ENCODE results near the gene NDUFA8. TPM values are rescaled to one million over a fixed set of nuclear protein-coding genes. Genes with fewer than 3 reads are reported as not detected.

Gene NDUFA8
- total RNA-seq, 1 donor from 2014 or later, result 297 TPM

GRCh38 chr9:122143876-122144405 lies 15.6 kb downstream of the NDUFA8 start:
- ATAC-seq (no peak), DNase-seq (ENCODE audit: missing footprints) (peak; percentile 48)
- intact Hi-C loops (cut with DNase I), result no loop called here

- DNase-seq (ENCODE audit: missing footprints) (no peak), ATAC-seq (no peak)
- intact Hi-C loops (cut with DNase I), result no loop called here
Measured at GRCh38 chr9:122143296-122143695, 16.3 kb downstream of the NDUFA8 start.

GRCh38 chr9:122141671-122142070 lies 17.9 kb downstream of the NDUFA8 start:
- intact Hi-C loops (cut with DNase I), result no loop called here
- no peak for DNase-seq (ENCODE audit: missing footprints)
- ATAC-seq, result no peak

GRCh38 chr9:122140368-122141193 lies 19.0 kb downstream of the NDUFA8 start:
- DNase-seq (ENCODE audit: missing footprints), result no peak
- ATAC-seq, result no peak
- intact Hi-C loops (cut with DNase I), result no loop called here

- ATAC-seq, result no peak
- intact Hi-C loops (cut with DNase I), result no loop called here
- no peak for DNase-seq (ENCODE audit: missing footprints)
Measured at GRCh38 chr9:122138560-122139268, 20.9 kb downstream of the NDUFA8 start.

GRCh38 chr9:122135529-122135859 lies 24.1 kb downstream of the NDUFA8 start:
- no peak for ATAC-seq
- intact Hi-C loops (cut with DNase I), result no loop called here

GRCh38 chr9:122134822-122135528 lies 24.6 kb downstream of the NDUFA8 start:
- intact Hi-C loops (cut with DNase I), result no loop called here
- DNase-seq (ENCODE audit: missing footprints), result peak; percentile 45
- ATAC-seq, result no peak

More at GRCh38 chr9:122135529-122135859, 24.1 kb downstream of the NDUFA8 start:
- DNase-seq (ENCODE audit: missing footprints), result no peak

- DNase-seq (ENCODE audit: missing footprints), result no peak
- intact Hi-C loops (cut with DNase I), result no loop called here
- ATAC-seq, result no peak
Measured at GRCh38 chr9:122133984-122134535, 25.5 kb downstream of the NDUFA8 start.

- DNase-seq (ENCODE audit: missing footprints), result peak; percentile 74
- ATAC-seq, result no peak
- intact Hi-C loops (cut with DNase I), result no loop called here
Measured at GRCh38 chr9:122133263-122133983, 26.2 kb downstream of the NDUFA8 start.

- intact Hi-C loops (cut with DNase I), result no loop called here
- ATAC-seq (no peak), DNase-seq (ENCODE audit: missing footprints) (no peak)
Measured at GRCh38 chr9:122132539-122132938, 27.0 kb downstream of the NDUFA8 start.

- intact Hi-C loops (cut with DNase I), result no loop called here
- ATAC-seq, result peak; percentile 75
- peak; percentile 57 for DNase-seq (ENCODE audit: missing footprints)
Measured at GRCh38 chr9:122131401-122132001, 28.1 kb downstream of the NDUFA8 start.

GRCh38 chr9:122130837-122131236 lies 28.7 kb downstream of the NDUFA8 start:
- DNase-seq (ENCODE audit: missing footprints) (peak; percentile 11), ATAC-seq (no peak)
- intact Hi-C loops (cut with DNase I), result no loop called here

GRCh38 chr9:122129969-122130368 lies 29.6 kb downstream of the NDUFA8 start:
- intact Hi-C loops (cut with DNase I), result loop anchor here (5.0 to 10.0 kb wide), 2 partner anchors 97 to 325 kb away; partner anchors contain the start of gene LHX6
- no peak for ATAC-seq

GRCh38 chr9:122128969-122129343 lies 30.6 kb downstream of the NDUFA8 start:
- DNase-seq (ENCODE audit: missing footprints), result no peak
- intact Hi-C loops (cut with DNase I), result loop anchor here (5.0 to 10.0 kb wide), 2 partner anchors 98 to 326 kb away; partner anchors contain the start of gene LHX6
- ATAC-seq, result no peak

More at GRCh38 chr9:122129969-122130368, 29.6 kb downstream of the NDUFA8 start:
- DNase-seq (ENCODE audit: missing footprints), result no peak

GRCh38 chr9:122128007-122128968 lies 31.3 kb downstream of the NDUFA8 start:
- no peak for ATAC-seq

GRCh38 chr9:122127396-122127798 lies 32.2 kb downstream of the NDUFA8 start:
- intact Hi-C loops (cut with DNase I), result loop anchor here (5.0 to 10.0 kb wide), 2 partner anchors 100 to 327 kb away; partner anchors contain the start of gene LHX6
- ATAC-seq (no peak), DNase-seq (ENCODE audit: missing footprints) (peak; percentile 69)

More at GRCh38 chr9:122128007-122128968, 31.3 kb downstream of the NDUFA8 start:
- intact Hi-C loops (cut with DNase I), result loop anchor here (5.0 to 10.0 kb wide), 2 partner anchors 99 to 327 kb away; partner anchors contain the start of gene LHX6
- peak; percentile 72 for DNase-seq (ENCODE audit: missing footprints)
